ENCODE results near the gene TEX30. TPM values are rescaled to one million over a fixed set of nuclear protein-coding genes. Genes with fewer than 3 reads are reported as not detected.

The TEX30 gene
- total RNA-seq = 6.0 and 16.7 TPM in 2 replicates

GRCh38 chr13:102773441-102774213 is at the start of gene TEX30:
TEX30 (minus strand) TSS chr13:102773786; CDS start chr13:102770026, 3,760 bp downstream.

DNA sequence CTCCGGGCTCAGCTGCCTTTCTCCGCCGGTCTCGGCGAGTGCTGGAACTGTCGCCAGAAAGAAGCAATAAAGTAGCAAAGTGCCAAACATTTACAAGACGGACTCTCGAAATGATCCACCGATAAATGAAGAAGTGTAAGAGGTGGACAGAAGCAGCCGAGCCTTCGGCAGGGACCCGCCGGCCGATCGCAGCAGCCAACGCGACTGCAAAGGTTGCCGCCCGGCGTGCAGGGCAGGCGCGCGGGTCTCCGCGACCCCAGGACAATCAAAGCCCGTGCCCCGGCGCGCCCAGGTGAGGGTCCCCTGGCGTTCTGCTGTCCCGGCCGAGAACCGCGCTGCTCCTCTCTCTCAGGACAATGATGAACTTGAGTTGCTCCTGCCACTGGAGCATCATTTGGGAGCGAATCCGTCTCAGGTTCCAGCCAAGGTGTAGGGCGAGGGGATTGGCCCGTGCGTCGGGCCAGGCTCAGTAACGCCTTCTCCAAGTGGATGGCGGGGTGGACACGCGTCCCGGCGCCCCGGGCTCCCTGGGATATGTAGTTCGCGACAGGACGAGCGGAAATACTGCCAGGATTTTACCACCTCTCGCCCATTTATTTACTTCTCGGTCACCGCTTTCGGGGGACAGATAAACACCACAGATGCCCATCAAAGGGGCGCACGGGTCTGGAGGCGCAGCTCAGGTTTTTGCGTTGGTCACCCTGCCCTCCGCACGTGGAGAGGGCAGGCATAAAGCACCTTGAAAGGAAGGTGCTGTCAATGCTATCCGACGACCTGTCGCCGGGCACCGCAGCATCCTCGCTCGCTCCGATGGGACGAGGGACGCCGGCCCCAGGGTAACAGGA is 25.2 kb upstream of the TEX30 start, which contains the start of the genes BIVM and POGLUT2:
Gene BIVM (plus strand): TSS at position 539 of the 845 bp plus-strand sequence. CDS start 8,149 bp downstream, outside the sequence.
Gene POGLUT2 (minus strand): TSS at position 396 of the 845 bp plus-strand sequence. CDS start 306 bp downstream, at position 90.

Other genes starting within 250 kb of the TEX30 start
- gene TPP2, start 176.8 kb downstream of the TEX30 start, total RNA-seq = 55.9 and 87.7 TPM in 2 replicates
- not detected in 2 replicates for gene METTL21C, start 78.7 kb downstream of the TEX30 start, total RNA-seq
- gene POGLUT2, start 25.2 kb upstream of the TEX30 start, total RNA-seq = 10.0 and 13.6 TPM in 2 replicates
- gene BIVM, start 25.3 kb upstream of the TEX30 start, total RNA-seq = 25.5 and 27.1 TPM in 2 replicates
- gene ERCC5, start 72.2 kb upstream of the TEX30 start, total RNA-seq = 68.8 and 80.6 TPM in 2 replicates

Data from smooth muscle cell of trachea (primary cell).